ENCODE data around the gene NECAB2. TPM values are rescaled to one million over a fixed set of nuclear protein-coding genes. Genes with fewer than 3 reads are reported as not detected.

NECAB2 gene
- total RNA-seq, 4 donors from 2014 or later: 0.65 TPM; not detected in 3

DNA sequence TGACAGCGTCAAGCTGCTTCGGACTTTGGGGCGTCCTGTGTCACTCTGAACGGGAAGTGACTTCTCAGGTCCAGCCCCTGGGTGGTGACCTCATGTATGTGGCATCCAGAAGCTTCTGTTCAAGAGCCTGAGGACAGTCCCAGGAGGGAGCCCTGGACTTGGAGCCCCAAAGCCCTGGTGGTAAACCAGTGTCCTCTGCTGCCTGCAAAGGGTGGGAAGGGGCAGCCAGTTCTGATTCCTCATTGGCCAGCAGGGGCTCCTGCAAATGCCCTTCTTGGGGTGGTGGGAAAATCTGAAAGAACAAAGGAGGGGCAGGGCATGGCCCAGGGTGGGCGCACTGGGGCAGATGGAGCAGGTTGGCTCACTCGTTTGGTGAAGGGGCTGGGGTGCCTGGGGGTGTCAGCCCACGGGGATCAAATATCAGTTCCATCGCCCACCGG, 13.4 kb upstream of the NECAB2 start:
- TF ChIP-seq, protein P1, sequence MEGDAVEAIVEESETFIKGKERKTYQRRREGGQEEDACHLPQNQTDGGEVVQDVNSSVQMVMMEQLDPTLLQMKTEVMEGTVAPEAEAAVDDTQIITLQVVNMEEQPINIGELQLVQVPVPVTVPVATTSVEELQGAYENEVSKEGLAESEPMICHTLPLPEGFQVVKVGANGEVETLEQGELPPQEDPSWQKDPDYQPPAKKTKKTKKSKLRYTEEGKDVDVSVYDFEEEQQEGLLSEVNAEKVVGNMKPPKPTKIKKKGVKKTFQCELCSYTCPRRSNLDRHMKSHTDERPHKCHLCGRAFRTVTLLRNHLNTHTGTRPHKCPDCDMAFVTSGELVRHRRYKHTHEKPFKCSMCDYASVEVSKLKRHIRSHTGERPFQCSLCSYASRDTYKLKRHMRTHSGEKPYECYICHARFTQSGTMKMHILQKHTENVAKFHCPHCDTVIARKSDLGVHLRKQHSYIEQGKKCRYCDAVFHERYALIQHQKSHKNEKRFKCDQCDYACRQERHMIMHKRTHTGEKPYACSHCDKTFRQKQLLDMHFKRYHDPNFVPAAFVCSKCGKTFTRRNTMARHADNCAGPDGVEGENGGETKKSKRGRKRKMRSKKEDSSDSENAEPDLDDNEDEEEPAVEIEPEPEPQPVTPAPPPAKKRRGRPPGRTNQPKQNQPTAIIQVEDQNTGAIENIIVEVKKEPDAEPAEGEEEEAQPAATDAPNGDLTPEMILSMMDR (IDR thresholded peaks at IDR 0.05): no peak
- ATAC-seq (ENCODE audit: low FRiP score): no peak
- no peak for DNase-seq (ENCODE audit: low spot score)

GRCh38 chr16:83955218-83956130, 12.6 kb upstream of the NECAB2 start:
- TF ChIP-seq, protein P1 (IDR thresholded peaks at IDR 0.05): no peak
- DNase-seq (ENCODE audit: low spot score) (no peak), ATAC-seq (ENCODE audit: low FRiP score) (no peak)

GRCh38 chr16:83956336-83957289, 11.4 kb upstream of the NECAB2 start:
- TF ChIP-seq, protein P1 (IDR thresholded peaks at IDR 0.05): no peak
- ATAC-seq (ENCODE audit: low FRiP score) (no peak), DNase-seq (ENCODE audit: low spot score) (peak; percentile 32)

DNA sequence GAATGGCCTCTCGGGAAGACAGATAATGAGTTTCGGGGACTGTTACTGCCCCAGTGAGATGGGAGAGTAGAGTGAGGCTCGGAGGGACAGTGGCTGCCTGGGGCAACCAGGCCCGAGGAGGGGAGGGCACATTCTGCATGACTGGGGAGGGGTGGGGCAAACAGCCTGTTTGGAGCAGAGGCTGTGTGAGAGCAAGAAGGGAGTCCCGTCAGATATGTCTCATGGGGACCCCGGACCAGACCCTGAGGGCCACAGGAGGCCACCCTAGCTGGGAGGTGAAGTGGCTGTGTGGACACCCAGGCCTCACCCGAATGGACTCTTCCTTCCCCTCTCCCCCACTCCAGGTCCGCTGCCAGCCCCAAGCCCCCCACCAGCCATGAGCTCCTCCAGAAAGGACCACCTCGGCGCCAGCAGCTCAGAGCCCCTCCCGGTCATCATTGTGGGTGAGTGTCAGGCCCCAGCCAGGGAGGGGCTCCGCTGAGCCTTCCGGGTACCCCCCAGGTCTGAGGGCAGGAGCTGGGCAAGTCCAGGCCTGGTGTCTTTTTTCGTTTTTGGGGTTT, 10.7 kb upstream of the NECAB2 start:
- no peak for DNase-seq (ENCODE audit: low spot score)
- no peak for ATAC-seq (ENCODE audit: low FRiP score)
- TF ChIP-seq, protein P1 (IDR thresholded peaks at IDR 0.05): no peak

GRCh38 chr16:83958137-83958845, 9.8 kb upstream of the NECAB2 start:
- ATAC-seq (ENCODE audit: low FRiP score) (no peak), DNase-seq (ENCODE audit: low spot score) (no peak)
- TF ChIP-seq, protein P1 (IDR thresholded peaks at IDR 0.05): no peak

- no peak for ATAC-seq (ENCODE audit: low FRiP score)
- no peak for DNase-seq (ENCODE audit: low spot score)
- TF ChIP-seq, protein P1 (IDR thresholded peaks at IDR 0.05): no peak
Observed at GRCh38 chr16:83958846-83959565, 9.0 kb upstream of the NECAB2 start.
